ENCODE results near the gene RARRES2. TPM values are rescaled to one million over a fixed set of nuclear protein-coding genes. Genes with fewer than 3 reads are reported as not detected.
A peak's percentile ranks its signal among the peaks of the same experiment; 100 is the strongest.
"Not testable (repeated sequence)": the region's sequence is repeated elsewhere in the genome, so short reads cannot be mapped to it uniquely, and the experiment has no call there.

The RARRES2 gene
- total RNA-seq, 1 donor from 2014 or later = 210 TPM

DNA sequence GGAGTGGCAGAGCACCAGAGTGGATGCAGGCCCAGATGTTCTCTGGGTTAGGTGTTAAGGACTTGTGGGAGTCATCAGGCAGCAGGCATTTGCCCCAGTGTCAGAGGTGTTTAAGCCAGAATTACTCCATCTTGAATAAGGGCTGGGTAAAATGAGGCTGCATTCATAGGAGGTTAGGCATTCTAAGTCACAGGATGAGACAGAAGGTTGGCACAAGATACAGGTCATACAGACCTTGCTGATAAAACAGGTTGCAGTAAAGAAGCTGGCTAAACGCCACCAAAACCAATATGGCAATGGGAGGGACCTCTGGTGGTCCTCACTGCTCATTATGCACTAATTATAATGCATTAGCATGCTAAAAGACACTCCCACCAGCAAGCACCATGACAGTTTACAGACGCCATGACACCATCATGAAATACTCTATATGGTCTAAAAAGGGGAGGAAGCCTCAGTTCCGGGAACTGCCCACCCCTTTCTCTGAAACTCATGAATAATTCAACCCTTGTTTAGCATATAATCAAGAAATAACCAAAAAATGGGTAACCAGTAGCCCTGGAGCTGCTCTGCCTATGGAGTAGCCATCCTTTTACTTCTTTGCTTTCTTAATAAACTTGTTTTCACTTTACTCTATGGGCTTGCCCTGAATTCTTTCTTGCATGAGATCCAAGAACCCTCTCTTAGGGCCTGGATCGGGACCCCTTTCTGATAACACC is 19.2 kb downstream of the RARRES2 start:
- DNase-seq (ENCODE audit: low spot score) = peak; percentile 12

DNA sequence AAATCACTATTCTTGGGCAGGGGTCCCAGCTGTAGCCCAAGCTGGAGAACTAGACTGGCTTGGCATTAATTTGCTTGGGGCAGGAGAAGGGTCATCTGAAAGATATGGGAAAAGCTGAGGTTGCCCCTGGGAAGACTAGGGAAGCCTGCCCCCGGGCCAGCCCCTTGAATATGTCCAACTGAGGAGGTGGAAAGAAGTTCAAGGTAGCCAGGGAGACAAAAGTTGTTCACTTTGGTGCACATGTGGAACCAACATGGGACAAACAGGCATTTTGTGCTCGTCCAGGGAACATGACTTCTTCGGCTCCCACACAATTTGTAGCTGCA is 19.7 kb downstream of the RARRES2 start:
- peak; percentile 35 for DNase-seq (ENCODE audit: low spot score)

DNA sequence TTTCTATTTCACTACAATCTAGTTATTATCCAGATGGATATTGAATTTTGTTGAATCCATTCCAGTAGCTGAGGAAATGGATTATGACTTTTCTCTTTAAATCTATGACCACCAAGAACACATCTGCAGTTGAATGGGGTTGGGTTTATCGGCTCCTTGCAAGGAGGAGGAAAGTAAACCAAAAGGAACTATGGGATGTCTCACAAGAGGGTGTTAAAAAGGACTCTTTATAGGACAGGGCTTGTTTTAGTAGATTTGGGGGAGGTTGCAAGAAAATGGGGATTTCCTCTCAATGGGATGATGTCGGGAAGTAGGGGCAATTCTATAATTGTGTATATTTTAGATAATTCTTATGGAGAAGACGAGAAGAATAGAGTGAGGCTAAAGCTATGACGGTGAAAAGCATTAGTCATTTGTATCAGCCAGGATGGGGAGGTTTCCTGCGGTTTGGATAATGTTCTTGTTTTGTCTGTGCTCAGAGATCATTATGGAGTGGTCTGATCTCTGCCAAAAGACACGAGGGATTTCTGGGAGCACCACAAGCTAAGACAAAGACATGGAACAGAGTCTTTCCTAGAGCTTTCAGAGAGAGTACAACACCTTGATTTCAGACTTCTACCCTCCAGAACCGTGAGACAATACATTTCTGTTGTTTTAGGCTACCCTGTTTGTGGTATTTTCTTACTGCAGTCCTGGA is 23.5 kb downstream of the RARRES2 start:
- no peak for DNase-seq (ENCODE audit: low spot score)

DNA sequence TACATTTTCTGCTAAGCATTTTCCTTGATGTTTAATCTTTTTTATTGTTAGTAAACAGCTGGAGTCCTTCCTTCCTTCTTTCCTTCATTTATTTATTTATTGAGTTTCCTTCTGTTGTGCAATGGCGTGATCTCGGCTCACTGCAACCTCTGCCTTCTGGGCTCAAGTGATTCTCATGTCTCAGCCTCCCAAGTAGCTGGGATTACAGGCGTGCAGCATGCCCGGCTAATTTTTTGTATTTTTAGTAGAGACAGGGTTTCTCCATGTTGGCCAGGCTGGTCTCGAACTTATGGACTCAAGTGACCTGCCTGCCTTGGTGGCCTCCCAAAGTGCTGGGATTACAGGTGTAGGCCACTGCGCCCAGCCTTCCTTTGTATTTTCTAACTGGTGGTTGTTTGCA is 24.4 kb downstream of the RARRES2 start:
- peak; percentile 47 for DNase-seq (ENCODE audit: low spot score)

DNA sequence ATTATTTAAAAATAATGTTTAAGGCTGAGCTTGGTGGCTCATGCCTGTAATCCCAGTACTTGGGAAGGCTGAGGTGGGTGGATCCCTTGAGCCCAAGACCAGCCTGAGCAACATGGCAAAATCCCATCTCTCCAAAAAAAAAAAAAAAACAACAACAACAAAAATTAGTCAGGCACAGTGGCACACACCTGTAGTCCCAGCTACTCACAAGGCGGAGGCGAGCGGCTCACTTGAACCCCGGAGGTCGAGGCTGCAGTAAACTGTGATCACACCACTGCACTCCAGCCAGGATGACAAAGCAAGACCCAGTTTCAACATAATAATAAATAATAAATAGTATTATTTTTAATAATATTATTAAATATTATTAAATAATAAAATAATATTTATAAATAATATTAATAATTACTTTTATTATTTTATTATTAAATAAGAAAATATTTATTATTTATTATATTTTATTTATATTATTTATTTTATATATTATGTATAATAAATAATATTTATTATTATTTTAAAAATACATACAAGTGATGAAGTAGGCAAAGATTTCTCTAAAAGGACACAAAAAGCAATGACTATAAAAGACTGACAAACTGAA is 26.7 kb downstream of the RARRES2 start:
- peak; percentile 55 for DNase-seq (ENCODE audit: low spot score)

DNA sequence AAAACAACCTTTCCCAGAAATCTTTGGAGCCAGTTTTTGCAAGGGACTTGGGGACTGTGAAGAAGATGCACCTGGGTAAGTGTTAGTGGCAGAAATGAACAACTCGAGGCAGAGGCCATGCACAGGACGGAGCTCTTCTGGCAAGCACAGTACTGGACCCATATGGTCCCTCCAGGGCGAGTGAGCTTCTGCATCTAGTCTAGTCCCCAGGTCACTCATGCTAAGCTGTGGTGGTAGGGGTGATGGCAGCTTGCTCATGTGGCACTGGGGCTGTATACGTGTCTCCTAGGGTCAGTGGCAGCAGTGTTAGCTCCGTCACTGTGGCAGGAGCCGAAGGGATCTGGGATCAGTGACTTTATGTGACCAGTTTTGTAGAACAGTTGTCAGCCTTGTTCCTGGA is 27.6 kb downstream of the RARRES2 start:
- DNase-seq (ENCODE audit: low spot score) = peak; percentile 45

DNA sequence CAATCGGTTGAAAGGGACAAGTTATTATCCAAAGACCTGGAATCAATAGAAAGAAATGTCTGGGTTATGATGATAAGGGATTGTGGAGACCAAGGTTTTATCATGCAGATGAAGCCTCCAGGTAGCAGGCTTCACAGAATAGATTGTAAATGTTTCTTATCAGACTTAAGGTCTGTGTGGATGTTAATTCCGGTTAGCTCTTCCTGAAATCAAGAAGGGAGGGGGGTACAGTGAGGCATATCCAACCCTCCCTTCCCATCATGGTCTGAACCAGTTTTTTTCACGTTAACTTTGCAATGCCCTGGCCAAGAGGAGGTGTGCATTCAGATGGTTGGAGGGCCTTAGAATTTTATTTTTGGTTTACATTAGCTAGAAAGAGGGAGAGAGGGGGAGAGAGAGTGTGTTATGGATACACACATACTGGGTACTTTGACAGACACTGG is 28.0 kb downstream of the RARRES2 start:
- no peak for DNase-seq (ENCODE audit: low spot score)

DNA sequence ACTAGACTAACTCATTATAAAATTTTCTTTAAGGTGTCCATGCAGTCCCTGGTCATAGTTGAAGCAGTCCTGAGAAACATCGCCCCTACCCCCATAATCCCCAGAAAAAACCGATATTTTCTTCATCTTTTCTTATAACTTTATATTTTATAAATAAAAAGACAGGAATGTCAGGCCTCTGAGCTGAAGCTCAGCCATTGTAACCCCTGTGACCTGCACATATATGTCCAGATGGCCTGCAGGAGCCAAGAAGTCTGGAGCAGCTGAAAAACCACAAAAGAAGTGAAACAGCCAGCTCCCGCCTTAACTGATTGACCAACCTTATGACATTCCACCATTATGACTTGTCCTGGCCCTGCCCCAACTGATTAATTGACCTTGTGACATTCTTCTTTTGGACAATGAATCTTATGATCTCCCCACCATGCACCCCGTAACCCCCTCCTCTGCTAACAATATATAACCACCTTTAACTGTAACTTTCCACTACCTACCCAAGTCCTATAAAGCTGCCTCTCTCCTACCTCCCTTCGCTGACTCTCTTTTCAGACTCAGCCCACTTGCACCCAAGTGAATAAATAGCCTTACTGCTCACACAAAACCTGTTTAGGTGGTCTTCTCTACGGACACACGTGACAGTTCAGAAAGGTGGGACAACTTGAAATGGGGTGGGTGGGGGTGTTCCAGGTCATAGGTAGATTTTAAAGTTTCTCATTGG is 28.6 kb downstream of the RARRES2 start:
- DNase-seq (ENCODE audit: low spot score) = peak; percentile 12

DNA sequence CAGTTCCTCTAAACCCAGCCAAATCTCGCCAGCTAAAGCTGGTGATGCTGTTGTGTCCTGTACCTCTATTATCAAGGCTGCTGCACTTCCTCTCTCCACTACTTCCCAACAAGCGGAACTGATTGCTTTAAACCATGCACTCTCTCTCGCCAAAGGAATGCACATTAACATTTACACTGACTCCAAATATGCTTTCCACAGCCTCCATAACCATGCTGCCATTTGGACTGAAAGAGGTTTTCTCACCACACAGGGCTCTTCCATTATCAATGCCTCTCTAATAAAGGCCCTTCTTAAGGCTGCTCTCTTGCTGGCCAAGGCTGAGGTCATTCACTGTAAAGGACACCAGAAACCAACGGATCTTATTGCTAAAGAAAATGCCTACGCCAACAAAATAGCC is 29.7 kb downstream of the RARRES2 start:
- peak; percentile 2 for DNase-seq (ENCODE audit: low spot score)

DNA sequence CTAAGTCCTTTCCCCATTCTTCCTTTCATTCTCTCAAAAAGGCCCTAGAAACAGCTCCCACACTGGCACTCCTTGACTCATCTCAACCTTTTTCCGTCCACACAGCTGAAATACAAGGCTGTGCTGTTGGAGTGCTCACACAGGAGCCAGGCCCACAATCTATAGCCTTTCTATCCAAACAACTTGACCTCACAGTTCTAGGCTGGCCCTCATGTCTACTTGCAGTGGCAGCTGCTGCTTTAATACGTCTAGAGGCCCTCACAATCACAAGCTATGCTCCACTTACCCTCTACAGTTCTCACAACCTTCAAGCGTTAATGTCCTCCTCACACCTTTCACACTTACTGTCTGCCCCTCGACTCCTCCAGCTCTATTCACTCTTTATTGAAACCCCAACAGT is 30.3 kb downstream of the RARRES2 start:
- peak; percentile 2 for DNase-seq (ENCODE audit: low spot score)

DNA sequence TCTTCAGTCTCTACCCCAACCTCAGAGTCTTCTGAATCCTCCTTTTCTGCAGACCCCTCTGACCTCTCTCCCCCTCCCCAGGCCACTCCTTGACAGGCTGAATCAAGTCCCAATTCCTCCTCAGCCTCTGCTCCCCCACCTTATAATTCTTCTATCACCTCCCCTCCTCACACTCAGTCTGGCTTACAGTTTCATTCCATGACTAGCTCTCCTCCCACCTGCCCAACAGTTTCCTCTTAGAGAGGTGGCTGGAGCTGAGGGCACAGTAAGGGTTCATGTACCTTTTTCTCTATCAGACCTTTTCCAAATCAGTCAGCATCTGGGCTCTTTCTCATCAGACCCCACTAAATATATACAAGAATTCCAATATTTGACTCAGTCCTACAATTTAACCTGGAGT is 32.9 kb downstream of the RARRES2 start:
- peak; percentile 18 for DNase-seq (ENCODE audit: low spot score)

DNA sequence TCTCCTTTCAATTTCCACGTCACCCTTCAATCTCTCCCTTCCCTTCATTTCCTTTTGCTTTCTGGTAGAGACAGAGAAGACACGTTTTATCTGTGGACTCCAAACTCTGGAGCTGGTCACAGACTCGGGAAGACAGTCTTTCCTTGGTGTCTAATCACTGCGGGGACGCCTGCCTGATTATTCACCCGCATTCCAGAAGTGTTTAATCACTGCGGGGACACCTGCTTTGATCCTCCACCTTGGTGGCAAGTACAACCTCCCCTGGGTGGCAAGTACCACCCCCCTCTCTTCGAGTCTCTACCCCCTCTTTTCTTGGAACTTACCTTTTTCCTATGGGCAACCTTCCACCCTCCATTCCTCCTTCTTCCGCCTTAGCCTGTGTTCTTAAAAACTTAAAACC is 33.5 kb downstream of the RARRES2 start:
- peak; percentile 6 for DNase-seq (ENCODE audit: low spot score)

DNA sequence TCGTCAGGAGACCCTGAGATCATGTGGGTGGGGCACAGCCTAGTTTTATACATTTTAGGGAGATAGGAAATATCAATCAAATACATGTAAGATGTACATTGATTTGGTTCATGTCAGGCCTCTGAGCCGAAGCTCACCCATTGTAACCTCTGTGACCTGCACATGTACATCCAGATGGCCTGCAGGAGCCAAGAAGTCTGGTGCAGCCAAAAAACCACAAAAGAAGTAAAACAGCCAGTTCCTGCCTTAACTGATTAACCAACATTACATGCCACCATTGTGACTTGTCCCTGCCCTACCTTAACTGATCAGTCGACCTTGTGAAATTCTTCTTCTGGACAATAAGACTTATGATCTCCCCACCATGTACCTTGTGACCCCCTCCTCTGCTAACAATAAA is 34.3 kb downstream of the RARRES2 start:
- DNase-seq (ENCODE audit: low spot score) = peak; percentile 4

DNA sequence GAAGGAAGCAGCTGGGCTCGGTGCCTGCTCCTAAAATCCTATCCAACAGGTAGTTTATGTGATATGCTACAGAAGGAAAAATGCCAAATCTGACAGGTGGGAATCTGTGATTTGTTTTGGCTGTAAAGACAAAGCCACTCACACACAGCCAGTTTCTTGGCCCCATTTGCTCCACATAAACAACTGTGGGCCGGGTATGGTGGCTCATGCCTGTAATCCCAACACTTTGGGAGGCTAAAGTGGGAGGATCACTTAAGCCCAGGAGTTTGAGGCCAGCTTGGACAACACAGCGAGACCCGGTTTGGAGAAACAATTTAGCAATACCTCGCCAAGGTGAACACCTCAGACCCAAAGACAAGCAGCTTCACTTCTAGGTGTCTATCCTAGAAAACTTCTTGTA is 35.1 kb downstream of the RARRES2 start:
- peak; percentile 43 for DNase-seq (ENCODE audit: low spot score)

DNA sequence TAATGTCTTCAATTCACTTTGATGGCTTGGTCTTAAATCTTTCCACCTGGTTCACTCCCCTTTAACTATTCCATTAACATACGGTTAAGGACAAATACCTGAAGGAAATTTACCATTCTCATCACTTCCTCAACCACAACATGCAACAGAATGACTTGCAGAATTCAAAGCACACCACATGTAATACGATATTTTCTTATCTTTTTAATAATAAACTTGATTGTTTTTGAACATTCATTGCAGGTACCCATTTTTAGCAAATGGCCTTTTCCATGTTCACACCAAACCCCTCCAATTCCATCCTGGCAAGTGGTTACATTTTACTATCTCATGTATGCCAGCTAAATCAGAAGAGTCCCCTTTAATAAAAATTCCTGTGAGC is 35.5 kb downstream of the RARRES2 start:
- DNase-seq (ENCODE audit: low spot score) = not testable (repeated sequence)

DNA sequence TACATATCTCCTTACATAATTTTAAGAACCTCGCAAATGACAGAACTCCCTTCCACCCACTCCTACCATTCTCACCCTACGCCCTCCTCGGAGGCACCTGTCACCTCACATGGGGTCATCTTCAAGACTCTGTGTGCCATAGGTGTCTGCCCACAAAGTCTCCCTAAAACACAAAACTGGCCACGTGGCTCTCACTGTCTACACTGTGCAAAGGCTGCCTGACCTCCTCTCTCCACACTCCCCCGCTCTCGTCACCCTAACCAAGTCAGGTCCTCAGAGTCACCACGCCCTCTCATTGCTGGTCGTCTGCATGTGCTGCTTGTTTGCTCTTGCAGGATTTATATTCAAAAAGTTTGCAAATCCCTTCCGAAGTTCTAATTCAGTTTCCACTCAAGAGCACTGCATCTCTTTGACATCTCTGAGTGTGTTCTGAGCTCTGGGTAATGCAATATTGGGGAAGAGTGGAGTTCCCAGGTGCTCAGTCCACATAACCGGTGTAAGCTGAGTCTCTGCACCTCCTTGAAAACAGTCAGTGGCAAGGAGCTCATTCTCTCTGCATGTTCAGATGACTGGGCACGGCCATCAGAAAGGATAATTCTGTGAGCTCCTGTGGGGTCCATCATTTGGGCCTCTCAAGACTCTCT is 36.0 kb downstream of the RARRES2 start:
- DNase-seq (ENCODE audit: low spot score) = peak; percentile 43

DNA sequence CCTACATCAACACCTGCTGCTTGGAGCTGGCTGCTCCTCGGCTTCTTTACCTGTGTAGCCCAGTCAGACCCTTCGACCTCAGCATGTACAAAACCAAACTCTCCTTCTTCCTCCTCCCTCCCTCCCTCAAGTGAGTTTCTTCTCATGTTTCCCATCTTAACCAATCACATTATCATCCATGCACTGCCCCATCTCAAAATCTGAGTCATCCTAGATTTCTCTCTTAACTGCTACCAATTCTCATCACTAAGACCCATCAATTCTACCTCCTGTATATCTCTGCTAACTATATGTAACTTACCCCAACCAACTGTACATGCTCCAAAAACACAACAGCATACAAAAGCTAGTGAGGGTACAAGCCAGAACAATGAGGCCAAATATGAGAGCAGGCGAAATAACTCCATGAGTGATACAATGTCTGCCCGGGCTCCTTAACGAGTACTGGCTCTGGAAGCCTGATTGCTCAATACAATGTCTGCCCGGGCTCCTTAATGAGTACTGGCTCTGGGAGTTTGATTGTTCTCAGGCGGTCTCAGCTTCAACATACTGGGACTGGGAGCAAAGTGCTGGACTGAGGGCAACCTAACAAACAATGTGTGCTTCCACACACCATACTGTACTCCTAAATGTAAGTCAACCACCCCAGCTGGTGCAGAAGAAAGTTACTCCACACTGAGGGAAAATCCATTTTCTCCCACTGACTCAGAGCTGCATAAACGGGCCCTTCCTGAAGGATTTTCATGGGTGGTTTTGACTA is 36.8 kb downstream of the RARRES2 start:
- DNase-seq (ENCODE audit: low spot score) = peak; percentile 26

DNA sequence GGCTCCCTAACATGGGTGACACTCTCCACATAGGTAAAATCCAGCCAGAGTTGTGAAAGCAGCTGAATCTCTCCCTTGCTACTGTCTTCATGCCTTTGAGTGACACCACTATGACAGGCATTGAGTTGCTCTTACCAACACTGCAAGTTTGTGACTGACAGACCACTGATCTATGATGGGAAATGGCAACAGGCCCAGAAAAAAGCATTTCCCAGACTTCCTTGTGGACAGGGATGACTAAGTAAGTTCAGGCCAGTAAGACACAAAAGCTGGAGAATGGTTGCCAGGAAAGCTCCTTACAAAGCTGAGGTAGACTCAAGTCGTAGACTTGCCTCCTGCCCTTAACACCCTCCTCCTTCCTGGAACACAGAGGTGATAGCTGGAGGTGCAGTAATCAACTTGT is 38.5 kb downstream of the RARRES2 start:
- DNase-seq (ENCODE audit: low spot score) = peak; percentile 8

DNA sequence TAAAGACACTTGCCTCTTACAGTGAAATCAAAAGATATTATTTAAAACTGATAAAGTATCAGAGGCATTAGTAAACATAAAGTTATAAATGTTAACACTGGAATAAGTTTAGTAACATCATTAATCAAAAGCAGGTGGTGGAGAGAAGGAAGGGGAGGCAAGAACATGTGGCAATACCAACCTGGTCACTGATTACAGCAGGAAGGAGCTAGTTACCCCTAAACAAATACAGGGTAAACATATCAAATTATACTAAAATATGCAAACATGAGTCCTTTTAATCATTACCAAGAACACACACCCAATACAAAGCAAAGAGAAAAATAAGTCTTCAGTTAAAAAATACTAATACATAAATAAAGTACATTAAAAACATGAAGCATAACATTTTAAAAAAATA is 43.5 kb downstream of the RARRES2 start:
- DNase-seq (ENCODE audit: low spot score) = not testable (repeated sequence)

DNA sequence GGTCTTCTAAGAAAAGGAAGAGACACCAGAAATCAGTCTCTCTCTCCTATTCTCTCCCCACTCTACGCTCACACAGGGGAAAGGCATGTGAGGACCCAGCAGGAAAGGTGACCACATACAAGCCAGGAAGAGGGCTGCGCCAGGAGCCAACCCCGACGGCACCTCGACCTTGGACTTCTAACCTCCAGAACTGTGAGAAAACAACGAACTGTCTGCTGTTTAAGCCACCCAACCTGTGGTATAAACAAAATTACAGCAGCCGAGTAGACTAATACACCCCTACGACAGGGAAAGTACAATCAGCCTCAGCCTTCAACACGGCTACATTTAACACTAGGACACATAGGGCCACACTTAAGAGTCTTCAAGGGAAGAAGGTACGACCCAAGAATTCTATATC is 44.6 kb downstream of the RARRES2 start:
- DNase-seq (ENCODE audit: low spot score) = not testable (repeated sequence)

DNA sequence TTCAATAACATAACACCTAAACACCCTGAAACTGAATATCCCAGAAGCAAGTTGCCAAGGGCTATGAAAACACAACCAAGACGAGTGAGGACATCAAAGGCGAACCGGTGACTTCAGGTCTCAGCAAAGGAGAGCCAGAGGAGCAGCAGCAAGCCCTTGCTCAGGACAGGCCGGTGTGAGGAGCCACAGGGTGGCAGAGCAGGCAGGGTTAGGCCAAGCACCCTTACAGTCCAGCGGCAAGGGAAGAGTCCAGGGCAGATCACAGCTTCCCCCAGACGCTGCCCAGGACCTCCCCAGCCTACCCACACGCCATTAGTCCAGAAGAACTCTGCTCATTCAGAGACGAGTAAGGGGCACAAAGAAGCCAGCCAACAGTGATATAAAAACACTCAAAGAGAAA is 45.8 kb downstream of the RARRES2 start:
- not testable (repeated sequence) for DNase-seq (ENCODE audit: low spot score)

Data from mesenteric fat pad (tissue), 1 donor.